Heart left ventricle (tissue), 16 donors: ENCODE data around the gene PRPF39. TPM values are rescaled to one million over a fixed set of nuclear protein-coding genes. Genes with fewer than 3 reads are reported as not detected.

Experiments used
- ATAC-seq, 4 donors: fragments of 200-7000 bp; cut with Tn5 transposase; one replicate each; pipeline ENCODE4 v1.9.1; 2020 to 2022; ENCODE audit warnings: moderate library complexity in 4 of 4, mild to moderate bottlenecking in 3 of 4, moderate number of reproducible peaks in 1 of 4
- DNase-seq, 5 donors: peaks; one replicate each; pipeline ENCODE4 v3.0.0-alpha.2; 2020
- H3K27ac ChIP-seq, 12 donors: fragments of 200-600 bp; sonication (generic) in 4 of 12; one replicate each; pipeline versions ENCODE4 v1.5.0 to v1.8.0; 2016 to 2022; ENCODE audit warnings: mild to moderate bottlenecking in 2 of 12
- H3K27me3 ChIP-seq, 9 donors: fragments of 200-600 bp; sonication (generic) in 2 of 9; one replicate each; pipeline versions ENCODE4 v1.5.1 to v1.8.0; 2016 to 2022; ENCODE audit warnings: mild to moderate bottlenecking in 3 of 9
- H3K36me3 ChIP-seq, 9 donors: fragments of 200-600 bp; sonication (generic) in 2 of 9; one replicate each; pipeline versions ENCODE4 v1.5.0 to v1.8.0; 2018 to 2022; ENCODE audit warnings: mild to moderate bottlenecking in 2 of 9
- H3K4me1 ChIP-seq, 12 donors: fragments of 200-600 bp; sonication (generic) in 4 of 12; one replicate each; pipeline versions ENCODE4 v1.5.0 to v1.8.0; 2016 to 2022; ENCODE audit warnings: mild to moderate bottlenecking in 3 of 12
- H3K4me3 ChIP-seq, 12 donors: fragments of 200-600 bp; sonication (generic) in 4 of 12; one replicate each; pipeline versions ENCODE4 v1.5.0 to v1.8.0; 2017 to 2022; ENCODE audit warnings: mild to moderate bottlenecking in 9 of 12, moderate library complexity in 4 of 12
- H3K9me3 ChIP-seq, 12 donors: fragments of 200-600 bp; sonication (generic) in 4 of 12; one replicate each; pipeline versions ENCODE4 v1.5.0 to v1.8.0; 2016 to 2022; ENCODE audit warnings: mild to moderate bottlenecking in 1 of 12
- POLR2A ChIP-seq, 2 donors: fragments of 450-650 bp; IDR thresholded peaks; one replicate each; pipeline ENCODE4 v1.6.1; 2017; ENCODE audit warnings: antibody characterized with exemption in 2 of 2, mild to moderate bottlenecking in 2 of 2, moderate library complexity in 2 of 2
- WGBS, 4 donors: extraction: QIAGEN DNeasy Blood & Tissue Kit in 2 of 4; methylation state at CpG; one replicate each; pipeline versions ENCODE4 v1.1.5 to v1.1.7; 2013 to 2018; 5-methylcytosine and 5-hydroxymethylcytosine counted together
- intact Hi-C, 10 donors: fragments of 100-400 bp; cut with DNase I; formaldehyde crosslinking; loops; one replicate each; pipeline versions ENCODE4 v1.11.1 to v1.14.2; 2022
- polyA plus RNA-seq, 2 donors: library from polyadenylated mRNA; stranded (reverse); fragments of 200-250 nt; gene quantifications; one replicate each; pipeline ENCODE4 v1.2.3, GENCODE V29; 2013
- total RNA-seq, 9 donors: library from RNA; depleted of rRNA in 2 of 9; stranded (reverse); fragments of >200 nt in 2 of 9; fragmentation: NEBNext Ultra II Directional in 3 of 9; extraction: Animal tissue kit (Norgen Biotek cat#: 25700) in 3 of 9; gene quantifications; one replicate each; pipeline versions ENCODE4 v1.1.0 to v1.2.4, GENCODE V29; 2016 to 2023
- TF ChIP-seq, protein P1 (sequence below), 12 donors: fragments of 200-600 bp; sonication (generic) in 4 of 12; IDR thresholded peaks; one replicate each; pipeline versions ENCODE4 v1.5.0 to v1.8.0; 2018 to 2022; ENCODE audit warnings: antibody characterized with exemption in 12 of 12, mild to moderate bottlenecking in 5 of 12
- donor health status: ischemic (EF 13 %, LVEDD 7.1; RV severe dilation, severe dysfunction).
- donor health status: healthy with polysubstance abuse.
- donor health status: DM: no; HTN: yes; CAD: no.
- donor health status: DM: no; HTN: no; CAD: no.
- donor health status: ischemic (EF 25% LVEDD 6.9; RV normal size, moderate dysfunction).
- donor health status: ischemic (EF 25% LVEDD 5.7; RV mildly dilated, moderate dysfunction).
- donor health status: healthy.
- donor health status: DM: yes; HTN: yes; CAD: no.
- donor health status: ischemic (EF 35%, LVEDD 5.7; RV mildly dilated, moderate dysfunction).
- donor health status: nonischemic (EF 11% LVEDD 7.7; RV severe dilation, severe dysfunction).
- donor health status: DM: yes; HTN: yes; CAD: no.
- donor health status: PGD.
- donor health status: ischemic (EF 29% LVEDD 5.4; RV normal size, mild dysfunction).
- donor health status: nonischemic (EF 23%, LVEDD 6.1; RV moderate dilation, normal function).

Gene PRPF39
- total and polyA plus RNA-seq, 11 donors = 5.9 to 17.0 (median 13.1) TPM

DNA sequence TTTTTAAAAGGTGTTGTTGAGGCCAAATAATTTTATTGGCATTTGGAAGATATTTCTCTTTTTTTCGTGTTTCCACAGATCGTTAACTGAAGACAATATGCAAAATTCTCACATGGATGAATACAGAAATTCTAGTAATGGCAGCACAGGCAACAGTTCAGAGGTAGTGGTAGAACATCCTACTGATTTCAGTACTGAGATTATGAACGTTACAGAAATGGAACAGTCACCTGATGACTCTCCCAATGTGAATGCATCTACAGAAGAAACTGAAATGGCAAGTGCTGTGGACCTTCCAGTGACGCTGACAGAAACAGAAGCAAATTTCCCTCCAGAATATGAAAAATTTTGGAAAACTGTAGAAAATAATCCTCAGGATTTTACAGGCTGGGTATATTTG lies 11.2 kb downstream of the PRPF39 start:
- DNase-seq (no peak), ATAC-seq (no peak)
- peaks cover 0 to 19% (median 11%) of the 10 kb centered on the region in 12 donors for H3K4me1 ChIP-seq
- no peaks in the 10 kb centered on the region for H3K27me3 ChIP-seq
- H3K4me3 ChIP-seq = no peak overlapping the region
- H3K27ac ChIP-seq = no peak overlapping the region
- TF ChIP-seq POLR2A (IDR thresholded peaks at IDR 0.05) = no peak
- TF ChIP-seq, protein P1, sequence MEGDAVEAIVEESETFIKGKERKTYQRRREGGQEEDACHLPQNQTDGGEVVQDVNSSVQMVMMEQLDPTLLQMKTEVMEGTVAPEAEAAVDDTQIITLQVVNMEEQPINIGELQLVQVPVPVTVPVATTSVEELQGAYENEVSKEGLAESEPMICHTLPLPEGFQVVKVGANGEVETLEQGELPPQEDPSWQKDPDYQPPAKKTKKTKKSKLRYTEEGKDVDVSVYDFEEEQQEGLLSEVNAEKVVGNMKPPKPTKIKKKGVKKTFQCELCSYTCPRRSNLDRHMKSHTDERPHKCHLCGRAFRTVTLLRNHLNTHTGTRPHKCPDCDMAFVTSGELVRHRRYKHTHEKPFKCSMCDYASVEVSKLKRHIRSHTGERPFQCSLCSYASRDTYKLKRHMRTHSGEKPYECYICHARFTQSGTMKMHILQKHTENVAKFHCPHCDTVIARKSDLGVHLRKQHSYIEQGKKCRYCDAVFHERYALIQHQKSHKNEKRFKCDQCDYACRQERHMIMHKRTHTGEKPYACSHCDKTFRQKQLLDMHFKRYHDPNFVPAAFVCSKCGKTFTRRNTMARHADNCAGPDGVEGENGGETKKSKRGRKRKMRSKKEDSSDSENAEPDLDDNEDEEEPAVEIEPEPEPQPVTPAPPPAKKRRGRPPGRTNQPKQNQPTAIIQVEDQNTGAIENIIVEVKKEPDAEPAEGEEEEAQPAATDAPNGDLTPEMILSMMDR (IDR thresholded peaks at IDR 0.05) = no peak
- H3K9me3 ChIP-seq = no peaks in the 10 kb centered on the region
- peaks cover 0 to 53% (median 47%) of the 10 kb centered on the region in 9 donors for H3K36me3 ChIP-seq
- intact Hi-C loops = no loop called here
- WGBS, 4 donors = 81 to 90% (median 85%) methylated on average over 4 of the region's 4 CpGs

DNA sequence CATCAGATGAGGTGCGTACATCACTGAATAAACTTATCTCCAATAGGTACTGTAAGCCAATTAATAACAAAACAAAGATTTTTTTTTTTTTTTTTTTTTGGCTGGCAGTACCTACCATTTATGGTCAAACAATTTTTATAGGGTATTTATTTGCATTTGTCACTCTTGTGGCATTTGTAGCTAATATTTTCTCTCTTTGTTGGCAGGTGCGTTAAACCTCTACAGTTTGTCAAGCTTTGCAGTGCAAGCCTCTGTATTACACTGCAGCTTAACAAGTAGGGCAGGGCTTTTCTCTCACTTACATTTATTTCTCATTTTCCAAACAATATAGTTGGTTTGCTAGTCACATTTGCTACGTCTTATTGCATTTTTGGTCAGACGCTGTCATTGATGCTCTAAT lies 12.3 kb downstream of the PRPF39 start:
- no peaks in the 10 kb centered on the region for H3K27me3 ChIP-seq
- H3K27ac ChIP-seq = no peak overlapping the region
- intact Hi-C loops = no loop called here
- ATAC-seq (no peak), DNase-seq (no peak)
- TF ChIP-seq, protein P1 (IDR thresholded peaks at IDR 0.05) = no peak
- TF ChIP-seq POLR2A (IDR thresholded peaks at IDR 0.05) = no peak
- H3K9me3 ChIP-seq = no peaks in the 10 kb centered on the region
- peaks cover 0 to 9% (median under 1%) of the 10 kb centered on the region in 12 donors for H3K4me1 ChIP-seq
- 95 to 98% (median 95%) methylated on average over 4 of the region's 4 CpGs for WGBS, 4 donors
- peaks cover 0 to 64% (median 58%) of the 10 kb centered on the region in 9 donors for H3K36me3 ChIP-seq
- no peak overlapping the region for H3K4me3 ChIP-seq

DNA sequence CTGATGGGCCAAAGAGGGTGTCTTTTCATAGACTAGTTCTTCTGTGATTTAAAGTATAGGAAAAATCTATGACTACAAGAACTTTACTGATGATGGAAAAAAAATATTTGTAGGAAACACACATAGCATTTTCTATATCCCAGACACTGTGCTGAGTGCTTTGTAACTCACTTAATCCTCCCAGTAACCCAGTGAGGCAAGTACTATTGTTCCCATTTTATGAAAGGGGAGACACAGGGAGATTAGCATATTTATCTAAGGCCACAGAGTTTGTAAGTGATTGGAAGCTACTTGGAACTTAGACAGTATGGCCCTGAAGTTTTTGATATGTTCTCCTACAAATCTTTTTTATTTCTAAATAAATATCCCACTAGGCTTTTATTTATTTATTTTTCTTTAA lies 19.9 kb downstream of the PRPF39 start:
- intact Hi-C loops = no loop called here
- H3K4me3 ChIP-seq = no peak overlapping the region
- H3K4me1 ChIP-seq = no peaks in the 10 kb centered on the region
- no peak for ATAC-seq
- DNase-seq = no peak
- H3K27me3 ChIP-seq = no peaks in the 10 kb centered on the region
- no peak for TF ChIP-seq POLR2A (IDR thresholded peaks at IDR 0.05)
- TF ChIP-seq, protein P1 (IDR thresholded peaks at IDR 0.05) = no peak
- H3K9me3 ChIP-seq = no peaks in the 10 kb centered on the region
- H3K27ac ChIP-seq = no peak overlapping the region
- peaks cover 0 to 100% (median 82%) of the 10 kb centered on the region in 9 donors for H3K36me3 ChIP-seq

DNA sequence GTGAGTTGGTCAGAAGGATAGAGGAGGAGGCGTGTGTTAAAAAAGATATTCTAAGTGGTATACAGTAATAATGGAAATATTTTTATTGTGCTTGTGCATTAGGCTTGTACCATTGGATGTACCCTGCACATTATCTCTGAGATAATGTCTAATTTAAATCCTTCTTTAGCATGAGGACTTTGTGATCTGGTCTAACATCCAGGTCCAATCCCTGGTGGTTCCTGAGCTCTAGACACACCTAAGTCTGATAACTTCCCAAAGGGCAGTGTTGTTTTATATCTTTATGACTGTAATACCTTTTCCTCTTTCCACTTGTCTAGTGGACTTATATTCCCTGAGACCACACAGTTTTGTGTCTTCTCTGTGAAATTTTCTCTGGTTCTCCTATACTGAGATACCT lies 20.6 kb downstream of the PRPF39 start:
- ATAC-seq (no peak), DNase-seq (no peak)
- WGBS, 4 donors = 53 to 97% (median 96%) methylated on average over 1 of the region's 1 CpG
- H3K36me3 ChIP-seq = peaks cover 0 to 100% (median 85%) of the 10 kb centered on the region in 9 donors
- no peak overlapping the region for H3K4me3 ChIP-seq
- no peak for TF ChIP-seq POLR2A (IDR thresholded peaks at IDR 0.05)
- TF ChIP-seq, protein P1 (IDR thresholded peaks at IDR 0.05) = no peak
- no peaks in the 10 kb centered on the region for H3K27me3 ChIP-seq
- no peak overlapping the region for H3K27ac ChIP-seq
- intact Hi-C loops = no loop called here
- no peaks in the 10 kb centered on the region for H3K4me1 ChIP-seq
- H3K9me3 ChIP-seq = no peaks in the 10 kb centered on the region
